Measurements from ENCODE around the gene PMM1.

PMM1 gene

DNA sequence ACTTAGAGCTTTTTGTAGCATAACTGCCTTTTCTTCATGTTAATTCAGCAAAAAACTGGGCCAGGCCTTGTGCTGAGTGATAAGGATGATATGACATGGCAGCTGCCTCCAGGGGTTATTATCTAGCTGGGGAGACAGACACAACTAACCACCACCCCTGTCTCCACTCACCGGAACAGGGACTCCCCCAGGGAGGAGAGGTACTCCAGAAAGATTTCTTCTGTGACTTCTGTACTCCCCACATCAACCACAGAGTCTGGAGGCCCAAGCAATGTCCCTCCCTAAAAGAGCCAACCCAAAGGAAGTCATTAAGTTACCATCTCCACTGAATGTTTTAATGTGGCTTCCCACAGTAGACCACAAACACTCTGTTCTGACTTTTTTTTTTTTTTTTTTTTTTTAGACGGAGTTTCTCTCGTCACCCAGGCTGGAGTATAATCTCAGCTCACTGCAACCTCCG is 14.3 kb upstream of the PMM1 start:
- DNase-seq (ENCODE audit: low read depth in 1 of 2, low spot score in 1 of 2) = peak in 1 of 2 experiments; percentile 24

GRCh38 chr22:41600976-41601375 is 11.3 kb upstream of the PMM1 start:
- Histone ChIP-seq H3K4me3 (replicated peaks; ENCODE audit: insufficient read depth, low read length) (no peak overlapping the region), H3K27ac (replicated peaks) (no peak overlapping the region), H3K27me3 (ENCODE audit: insufficient read depth, poor library complexity, severe bottlenecking) (no peaks in the 10 kb centered on the region)
- DNase-seq (ENCODE audit: low read depth in 1 of 2, low spot score in 1 of 2) = no peak
- TF ChIP-seq, protein P1, sequence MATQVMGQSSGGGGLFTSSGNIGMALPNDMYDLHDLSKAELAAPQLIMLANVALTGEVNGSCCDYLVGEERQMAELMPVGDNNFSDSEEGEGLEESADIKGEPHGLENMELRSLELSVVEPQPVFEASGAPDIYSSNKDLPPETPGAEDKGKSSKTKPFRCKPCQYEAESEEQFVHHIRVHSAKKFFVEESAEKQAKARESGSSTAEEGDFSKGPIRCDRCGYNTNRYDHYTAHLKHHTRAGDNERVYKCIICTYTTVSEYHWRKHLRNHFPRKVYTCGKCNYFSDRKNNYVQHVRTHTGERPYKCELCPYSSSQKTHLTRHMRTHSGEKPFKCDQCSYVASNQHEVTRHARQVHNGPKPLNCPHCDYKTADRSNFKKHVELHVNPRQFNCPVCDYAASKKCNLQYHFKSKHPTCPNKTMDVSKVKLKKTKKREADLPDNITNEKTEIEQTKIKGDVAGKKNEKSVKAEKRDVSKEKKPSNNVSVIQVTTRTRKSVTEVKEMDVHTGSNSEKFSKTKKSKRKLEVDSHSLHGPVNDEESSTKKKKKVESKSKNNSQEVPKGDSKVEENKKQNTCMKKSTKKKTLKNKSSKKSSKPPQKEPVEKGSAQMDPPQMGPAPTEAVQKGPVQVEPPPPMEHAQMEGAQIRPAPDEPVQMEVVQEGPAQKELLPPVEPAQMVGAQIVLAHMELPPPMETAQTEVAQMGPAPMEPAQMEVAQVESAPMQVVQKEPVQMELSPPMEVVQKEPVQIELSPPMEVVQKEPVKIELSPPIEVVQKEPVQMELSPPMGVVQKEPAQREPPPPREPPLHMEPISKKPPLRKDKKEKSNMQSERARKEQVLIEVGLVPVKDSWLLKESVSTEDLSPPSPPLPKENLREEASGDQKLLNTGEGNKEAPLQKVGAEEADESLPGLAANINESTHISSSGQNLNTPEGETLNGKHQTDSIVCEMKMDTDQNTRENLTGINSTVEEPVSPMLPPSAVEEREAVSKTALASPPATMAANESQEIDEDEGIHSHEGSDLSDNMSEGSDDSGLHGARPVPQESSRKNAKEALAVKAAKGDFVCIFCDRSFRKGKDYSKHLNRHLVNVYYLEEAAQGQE (IDR thresholded peaks at IDR 0.05; ENCODE audit: insufficient replicate concordance, low read depth) = no peak
- TF ChIP-seq SPI1 (IDR thresholded peaks at IDR 0.05; ENCODE audit: borderline replicate concordance, low read depth) (no peak), GABPA (IDR thresholded peaks at IDR 0.05; ENCODE audit: low read depth) (no peak), POLR2AphosphoS5 (IDR thresholded peaks at IDR 0.05; ENCODE audit: low read depth) (no peak), CTCF (IDR thresholded peaks at IDR 0.05; ENCODE audit: insufficient read depth, low read length) (no peak)

More for the DNA sequence above, 14.3 kb upstream of the PMM1 start:
- TF ChIP-seq, protein P1 (IDR thresholded peaks at IDR 0.05; ENCODE audit: insufficient replicate concordance, low read depth) = no peak
- TF ChIP-seq POLR2AphosphoS5 (IDR thresholded peaks at IDR 0.05; ENCODE audit: low read depth) = peak; percentile 81
- TF ChIP-seq SPI1 (IDR thresholded peaks at IDR 0.05; ENCODE audit: borderline replicate concordance, low read depth) = no peak
- TF ChIP-seq CTCF (IDR thresholded peaks at IDR 0.05; ENCODE audit: insufficient read depth, low read length) = no peak
- TF ChIP-seq GABPA (IDR thresholded peaks at IDR 0.05; ENCODE audit: low read depth) = no peak
- Histone ChIP-seq H3K27ac (replicated peaks) (no peak overlapping the region), H3K4me3 (replicated peaks; ENCODE audit: insufficient read depth, low read length) (no peak overlapping the region), H3K27me3 (ENCODE audit: insufficient read depth, poor library complexity, severe bottlenecking) (no peaks in the 10 kb centered on the region)

GRCh38 chr22:41598891-41599635 is 9.4 kb upstream of the PMM1 start:
- no peak overlapping the region for H3K27ac ChIP-seq (replicated peaks)
- TF ChIP-seq, protein P1 (IDR thresholded peaks at IDR 0.05; ENCODE audit: insufficient replicate concordance, low read depth) = no peak
- TF ChIP-seq POLR2AphosphoS5 (IDR thresholded peaks at IDR 0.05; ENCODE audit: low read depth) = no peak
- no peak for TF ChIP-seq SPI1 (IDR thresholded peaks at IDR 0.05; ENCODE audit: borderline replicate concordance, low read depth)
- no peak for TF ChIP-seq CTCF (IDR thresholded peaks at IDR 0.05; ENCODE audit: insufficient read depth, low read length)
- TF ChIP-seq GABPA (IDR thresholded peaks at IDR 0.05; ENCODE audit: low read depth) = no peak
- no peak for DNase-seq (ENCODE audit: low read depth in 1 of 2, low spot score in 1 of 2)

More at GRCh38 chr22:41598891-41599635, 9.4 kb upstream of the PMM1 start:
- no peaks in the 10 kb centered on the region for H3K27me3 ChIP-seq (ENCODE audit: insufficient read depth, poor library complexity, severe bottlenecking)
- no peak overlapping the region for H3K4me3 ChIP-seq (replicated peaks; ENCODE audit: insufficient read depth, low read length)
